HepG2 (cell line): ENCODE measurements around the gene MTF1. TPM values are rescaled to one million over a fixed set of nuclear protein-coding genes. Genes with fewer than 3 reads are reported as not detected.

ENCODE experiments used
- ATAC-seq: fragments of 200-7000 bp; cut with Tn5 transposase; 3 replicates; pipeline ENCODE4 v1.9.1; 2020; ENCODE audit warnings: mild to moderate bottlenecking, moderate library complexity
- BruUV-seq: library from RNA; stranded (reverse); fragments of 400-500 nt; replicated peaks from 2 replicates; lab custom pipeline; 2021; lab: Mats Ljungman, UMichigan
- CTCF ChIA-PET: fragments of 300-600 bp; formaldehyde crosslinking; extraction: SDS; loops from one replicate; lab custom pipeline; 2021; ENCODE audit warnings: low total read pairs, inconsistent platforms, low intra/inter-chr PET ratio; lab: Yijun Ruan, JAX
- POLR2A ChIA-PET: fragments of 350-600 bp; sonication (Branson Sonifier 250); formaldehyde crosslinking; loops from one replicate; lab custom pipeline; 2020; ENCODE audit warnings: antibody characterized with exemption, inconsistent platforms; lab: Yijun Ruan, JAX
- DNase-seq: peaks from one replicate; pipeline ENCODE4 v3.0.0-alpha.2; 2015; ENCODE audit warnings: low spot score
- FAIRE-seq: peaks from 3 replicates; lab custom pipeline; 2011; peaks lifted over from hg19 to GRCh38; lab: Jason Lieb, UNC
- H2AFZ ChIP-seq: one replicate; pipeline ENCODE4 v1.6.1; 2011; ENCODE audit warnings: low read length, inconsistent platforms
- H3K27ac ChIP-seq: fragments of 300-600 bp; 3 replicates; pipeline ENCODE4 v1.8.0; 2011; ENCODE audit warnings: mixed run types, mild to moderate bottlenecking, mixed read lengths, low read length, inconsistent platforms; ENCODE audit not compliant: insufficient read depth; ENCODE audit errors: extremely low read length
- H3K27me3 ChIP-seq, 2 experiments: fragments of 200-600 bp in 1 of 2; 2 replicates in 1 of 2; 3 replicates in 1 of 2; pipeline versions ENCODE4 v1.6.0 to v1.8.0; 2011; ENCODE audit warnings: low read length in 2 of 2, mild to moderate bottlenecking in 2 of 2, moderate library complexity in 2 of 2, inconsistent platforms in 1 of 2; ENCODE audit not compliant: insufficient read depth in 2 of 2, control insufficient read depth in 1 of 2
- H3K36me3 ChIP-seq, 2 experiments: fragments of 200-600 bp in 1 of 2; replicated peaks in 1 of 2; 2 replicates in 1 of 2; 3 replicates in 1 of 2; pipeline versions ENCODE4 v1.5.1 to v1.8.0; 2011; ENCODE audit warnings: low read length in 2 of 2, inconsistent platforms in 1 of 2; ENCODE audit not compliant: insufficient read depth in 2 of 2, control insufficient read depth in 1 of 2
- H3K4me1 ChIP-seq: 2 replicates; pipeline ENCODE4 v1.5.1; 2012; ENCODE audit warnings: low read length, inconsistent platforms; ENCODE audit not compliant: insufficient read depth
- H3K4me2 ChIP-seq: 2 replicates; pipeline ENCODE4 v1.6.0; 2011; ENCODE audit warnings: low read depth, low read length, inconsistent platforms
- H3K4me3 ChIP-seq, 3 experiments: fragments of 200-600 bp in 1 of 3; sonication (generic), shearing (Covaris generic) in 1 of 3; replicated peaks in 1 of 3; 2 replicates each; pipeline ENCODE4 v1.5.1; 2011 to 2016; ENCODE audit warnings: low read length in 3 of 3, inconsistent platforms in 2 of 3, low read depth in 2 of 3, mild to moderate bottlenecking in 2 of 3, control low read depth in 1 of 3, mixed read lengths in 1 of 3; ENCODE audit not compliant: insufficient read depth in 1 of 3
- H3K79me2 ChIP-seq: one replicate; pipeline ENCODE4 v1.6.1; 2011; ENCODE audit warnings: low read length, inconsistent platforms; ENCODE audit not compliant: insufficient read depth
- H3K9ac ChIP-seq: 2 replicates; pipeline ENCODE4 v1.6.0; 2011; ENCODE audit warnings: mild to moderate bottlenecking, low read depth, low read length, inconsistent platforms; ENCODE audit not compliant: insufficient read depth
- H3K9me3 ChIP-seq: 2 replicates; pipeline ENCODE4 v1.5.1; 2012; ENCODE audit warnings: mild to moderate bottlenecking, low read length
- H4K20me1 ChIP-seq: 2 replicates; pipeline ENCODE4 v1.6.0; 2011; ENCODE audit warnings: inconsistent platforms, mild to moderate bottlenecking, low read length, moderate library complexity; ENCODE audit not compliant: insufficient read depth
- ATAD3A ChIP-seq: sonication (generic); formaldehyde crosslinking; IDR thresholded peaks from 2 replicates; pipeline ENCODE4 v1.4.0; 2020; ENCODE audit warnings: missing genetic modification reagents
- POLR2AphosphoS5 ChIP-seq: IDR thresholded peaks from 2 replicates; pipeline ENCODE4 v1.6.1; 2012; ENCODE audit warnings: low read depth, low read length
- PPARG ChIP-seq: conservative IDR thresholded peaks from 2 replicates; pipeline ENCODE4 v1.6.1; 2016; ENCODE audit warnings: missing biosample characterization, missing genetic modification reagents
- REL ChIP-seq: sonication (generic); formaldehyde crosslinking; conservative IDR thresholded peaks from 2 replicates; pipeline ENCODE4 v1.8.0; 2022; ENCODE audit warnings: mild to moderate bottlenecking, missing genetic modification reagents, moderate library complexity
- RXRB ChIP-seq: IDR thresholded peaks from 2 replicates; pipeline ENCODE4 v1.6.1; 2016; ENCODE audit warnings: borderline replicate concordance, missing genetic modification reagents, missing compliant biosample characterization
- SNAPC4 ChIP-seq: sonication (generic); formaldehyde crosslinking; IDR thresholded peaks from 2 replicates; pipeline ENCODE4 v1.4.0; 2020; ENCODE audit warnings: mild to moderate bottlenecking, missing genetic modification reagents
- ZNF142 ChIP-seq: sonication (generic); formaldehyde crosslinking; IDR thresholded peaks from 2 replicates; pipeline ENCODE4 v1.4.0; 2020; ENCODE audit warnings: missing genetic modification reagents
- ZNF709 ChIP-seq: sonication (generic); formaldehyde crosslinking; IDR thresholded peaks from 2 replicates; pipeline ENCODE4 v1.5.0; 2020; ENCODE audit warnings: mild to moderate bottlenecking, missing genetic modification reagents
- WGBS: methylation state at CpG from one replicate; pipeline ENCODE4 v1.1.6; 2017; ENCODE audit warnings: low lambda C conversion rate; 5-methylcytosine and 5-hydroxymethylcytosine counted together
- in situ Hi-C: cut with HindIII; loops from 2 replicates; pipeline ENCODE4 v1.10.0; 2017; ENCODE audit warnings: low pct_unique_long_range_greater_than_20kb; ENCODE audit not compliant: extremely low pct_ligation_motif_present
- intact Hi-C: fragments of 100-400 bp; cut with micrococcal nuclease; formaldehyde crosslinking; loops from one replicate; pipeline ENCODE4 v1.10.0; 2022; ENCODE audit not compliant: unreplicated experiment
- polyA plus RNA-seq, 8 experiments: library from polyadenylated mRNA; depleted of rRNA in 3 of 8; stranded (reverse) in 7 of 8; unstranded in 1 of 8; fragments of >200 nt; fragmentation: Illumina TruSeq in 4 of 8; extraction: Trizol in 4 of 8; gene quantifications; 2 replicates each; pipeline versions ENCODE4 v1.2.1 to v1.2.3, GENCODE V29; 2011 to 2016; ENCODE audit warnings: low read depth in 4 of 8, missing spikeins in 1 of 8, mixed read lengths in 1 of 8; ENCODE audit not compliant: insufficient read depth in 1 of 8
- total RNA-seq, 5 experiments: library from RNA; depleted of rRNA; stranded (reverse); fragments of >200 nt; fragmentation: Illumina TruSeq; extraction: Trizol; gene quantifications; 2 replicates each; pipeline ENCODE4 v1.2.3, GENCODE V29; 2016; ENCODE audit warnings: low read depth in 1 of 5

Gene MTF1
- total and polyA plus RNA-seq, 2 of the 13 experiments (the other 11 are each of a cell fraction or from before 2014, with no cell fraction given), result 2.4 to 3.3 TPM

GRCh38 chr1:37879865-37880264, 20.5 kb upstream of the MTF1 start:
- BruUV-seq, result no TSS peak
- Histone ChIP-seq H3K4me2 (no peak overlapping the region), H3K9ac (no peak overlapping the region), H3K36me3 (peaks cover 12 to 55% of the 10 kb centered on the region in 2 experiments), H4K20me1 (no peaks in the 10 kb centered on the region), H3K4me3 (no peak overlapping the region), H3K79me2 (no peaks in the 10 kb centered on the region), H3K4me1 (peaks cover 17% of the 10 kb centered on the region), H2AFZ (no peak overlapping the region), H3K9me3 (no peaks in the 10 kb centered on the region), H3K27me3 (no peaks in the 10 kb centered on the region), H3K27ac (no peak overlapping the region)
- ChIA-PET CTCF (no interaction called here), POLR2A (no interaction called here)
- ATAC-seq, result no peak
- DNase-seq, result no peak
- in situ Hi-C loops, result no loop called here
- 56% methylated on average over 4 of the region's 4 CpGs for WGBS
- no peak for FAIRE-seq
- TF ChIP-seq ATAD3A (CRISPR knock-in tag) (no peak), REL (CRISPR knock-in tag) (no peak), RXRB (CRISPR knock-in tag) (peak; percentile 21; the same call in 1 of the 2 replicates), PPARG (CRISPR knock-in tag) (peak; percentile 80)
- TF ChIP-seq, all 625 proteins: peak for 2
- intact Hi-C loops, result no loop called here

GRCh38 chr1:37878071-37878470, 18.7 kb upstream of the MTF1 start:
- no peak for ATAC-seq
- Histone ChIP-seq H3K27me3 (no peaks in the 10 kb centered on the region), H3K4me1 (peaks cover 17% of the 10 kb centered on the region), H3K4me2 (no peak overlapping the region), H3K9ac (no peak overlapping the region), H3K9me3 (no peaks in the 10 kb centered on the region), H2AFZ (no peak overlapping the region), H3K4me3 (no peak overlapping the region), H4K20me1 (no peaks in the 10 kb centered on the region), H3K36me3 (peaks cover 13 to 62% of the 10 kb centered on the region in 2 experiments), H3K79me2 (no peaks in the 10 kb centered on the region), H3K27ac (no peak overlapping the region)
- BruUV-seq, result no TSS peak
- DNase-seq, result no peak
- 77% methylated on average over 6 of the region's 6 CpGs for WGBS
- CTCF ChIA-PET, result no interaction called here
- intact Hi-C loops, result no loop called here
- in situ Hi-C loops, result no loop called here
- FAIRE-seq, result no peak
- POLR2A ChIA-PET, result no interaction called here
- TF ChIP-seq ZNF142 (CRISPR knock-in tag), result no peak
- TF ChIP-seq POLR2AphosphoS5, result no peak
- no peak for TF ChIP-seq SNAPC4 (CRISPR knock-in tag)
- TF ChIP-seq ZNF709 (CRISPR knock-in tag), result no peak
